H9 (cell line): ENCODE data around the gene BFSP2. TPM values are rescaled to one million over a fixed set of nuclear protein-coding genes. Genes with fewer than 3 reads are reported as not detected.

Experiments
- DNase-seq: peaks from one replicate; pipeline ENCODE4 v3.0.0-alpha.2; 2017
- H2AFZ ChIP-seq: one replicate; pipeline ENCODE4 v1.6.1; 2013; ENCODE audit warnings: mild to moderate bottlenecking, low read length, control low read depth, moderate library complexity
- H2AK5ac ChIP-seq: 2 replicates; pipeline ENCODE4 v1.6.1; 2013; ENCODE audit warnings: low read length, control low read depth, mixed read lengths; ENCODE audit not compliant: insufficient read length
- H2BK120ac ChIP-seq: one replicate; pipeline ENCODE4 v1.6.1; 2013; ENCODE audit warnings: low read depth, mild to moderate bottlenecking, low read length, control low read depth, inconsistent platforms; ENCODE audit not compliant: poor library complexity, severe bottlenecking
- H2BK12ac ChIP-seq: 2 replicates; pipeline ENCODE4 v1.6.1; 2013; ENCODE audit warnings: low read length, control low read depth, mixed read lengths, low read depth; ENCODE audit not compliant: insufficient read length
- H2BK15ac ChIP-seq: 2 replicates; pipeline ENCODE4 v1.6.1; 2013; ENCODE audit warnings: low read depth, low read length, control low read depth
- H2BK20ac ChIP-seq: one replicate; pipeline ENCODE4 v1.6.1; 2013; ENCODE audit warnings: low read depth, mild to moderate bottlenecking, low read length, control low read depth, inconsistent platforms; ENCODE audit not compliant: poor library complexity, severe bottlenecking
- H2BK5ac ChIP-seq: 2 replicates; pipeline ENCODE4 v1.6.1; 2013; ENCODE audit warnings: low read length, control low read depth, mixed read lengths; ENCODE audit not compliant: insufficient read length
- H3K14ac ChIP-seq: 2 replicates; pipeline ENCODE4 v1.6.1; 2013; ENCODE audit warnings: low read length, control low read depth; ENCODE audit not compliant: insufficient read depth
- H3K18ac ChIP-seq: 2 replicates; pipeline ENCODE4 v1.6.1; 2013; ENCODE audit warnings: low read depth, mild to moderate bottlenecking, mixed read lengths, low read length, control low read depth; ENCODE audit not compliant: insufficient read length
- H3K23ac ChIP-seq: 2 replicates; pipeline ENCODE4 v1.6.1; 2013; ENCODE audit warnings: low read length, control low read depth, mixed read lengths, low read depth; ENCODE audit not compliant: insufficient read length
- H3K23me2 ChIP-seq: 2 replicates; pipeline ENCODE4 v1.6.1; 2013; ENCODE audit warnings: low read depth, mild to moderate bottlenecking, mixed read lengths, low read length, control low read depth; ENCODE audit not compliant: insufficient read length, poor library complexity, severe bottlenecking
- H3K27ac ChIP-seq: 2 replicates; pipeline ENCODE4 v1.5.1; 2013; ENCODE audit warnings: low read length, control low read depth, mixed read lengths, low read depth; ENCODE audit not compliant: insufficient read length
- H3K27me3 ChIP-seq: 2 replicates; pipeline ENCODE4 v1.6.1; 2013; ENCODE audit warnings: low read length, control low read depth, inconsistent platforms; ENCODE audit not compliant: insufficient read depth
- H3K4ac ChIP-seq: 2 replicates; pipeline ENCODE4 v1.6.1; 2013; ENCODE audit warnings: low read depth, mild to moderate bottlenecking, control low read depth, inconsistent platforms, low read length, moderate library complexity
- H3K4me1 ChIP-seq: 2 replicates; pipeline ENCODE4 v1.6.1; 2013; ENCODE audit warnings: low read length, control low read depth, inconsistent platforms; ENCODE audit not compliant: insufficient read depth
- H3K4me2 ChIP-seq: 2 replicates; pipeline ENCODE4 v1.6.1; 2013; ENCODE audit warnings: low read length, control low read depth, mixed read lengths; ENCODE audit not compliant: insufficient read length, insufficient read depth
- H3K56ac ChIP-seq: 2 replicates; pipeline ENCODE4 v1.6.1; 2013; ENCODE audit warnings: low read depth, mild to moderate bottlenecking, mixed read lengths, low read length, control low read depth; ENCODE audit not compliant: insufficient read length
- H3K79me1 ChIP-seq: 2 replicates; pipeline ENCODE4 v1.6.1; 2013; ENCODE audit warnings: low read depth, mild to moderate bottlenecking, moderate library complexity, low read length, control low read depth, inconsistent platforms; ENCODE audit not compliant: insufficient read depth, poor library complexity, severe bottlenecking
- H3K79me2 ChIP-seq: 2 replicates; pipeline ENCODE4 v1.6.1; 2013; ENCODE audit warnings: low read length, control low read depth, inconsistent platforms; ENCODE audit not compliant: insufficient read depth
- H3K9ac ChIP-seq: 2 replicates; pipeline ENCODE4 v1.6.1; 2013; ENCODE audit warnings: low read length, control low read depth, mixed read lengths; ENCODE audit not compliant: insufficient read length; ENCODE audit errors: extremely low read depth
- H3K9me3 ChIP-seq: one replicate; pipeline ENCODE4 v1.6.1; 2013; ENCODE audit warnings: low read depth, low read length, inconsistent platforms; ENCODE audit not compliant: control insufficient read depth
- H3T11ph ChIP-seq: one replicate; pipeline ENCODE4 v1.6.1; 2013; ENCODE audit warnings: mild to moderate bottlenecking, low read length, control low read depth, inconsistent platforms
- H4K20me1 ChIP-seq: one replicate; pipeline ENCODE4 v1.6.1; 2013; ENCODE audit not compliant: control insufficient read depth, insufficient read length, insufficient read depth
- H4K5ac ChIP-seq: 2 replicates; pipeline ENCODE4 v1.6.1; 2013; ENCODE audit warnings: low read depth, mild to moderate bottlenecking, mixed read lengths, low read length, control low read depth; ENCODE audit not compliant: insufficient read length
- H4K8ac ChIP-seq: replicated peaks from 2 replicates; pipeline ENCODE4 v1.6.1; 2013; ENCODE audit warnings: low read length, control low read depth, mixed read lengths, low read depth; ENCODE audit not compliant: insufficient read length
- H4K91ac ChIP-seq: 2 replicates; pipeline ENCODE4 v1.6.1; 2013; ENCODE audit warnings: low read depth, mild to moderate bottlenecking, moderate library complexity, mixed read lengths, low read length, control low read depth; ENCODE audit not compliant: insufficient read length
- H3K27ac Mint-ChIP-seq, 3 experiments: 2 replicates in 2 of 3; 3 replicates in 1 of 3; pipeline ENCODE4 v1.8.0; 2020 to 2021; ENCODE audit warnings: mixed read lengths in 3 of 3, mild to moderate bottlenecking in 1 of 3, moderate library complexity in 1 of 3
- H3K27me3 Mint-ChIP-seq: 2 replicates; pipeline ENCODE4 v1.8.0; 2021; ENCODE audit warnings: low read depth, mild to moderate bottlenecking, moderate library complexity, mixed read lengths
- H3K36me3 Mint-ChIP-seq, 3 experiments: 2 replicates in 2 of 3; 3 replicates in 1 of 3; pipeline ENCODE4 v1.8.0; 2020 to 2021; ENCODE audit warnings: low read depth in 3 of 3, mixed read lengths in 3 of 3; ENCODE audit not compliant: insufficient read depth in 1 of 3
- H3K4me1 Mint-ChIP-seq, 2 experiments: 2 replicates each; pipeline ENCODE4 v1.8.0; 2020; ENCODE audit warnings: mixed read lengths in 2 of 2
- H3K4me3 Mint-ChIP-seq, 2 experiments: 2 replicates in 1 of 2; 3 replicates in 1 of 2; pipeline ENCODE4 v1.8.0; 2020 to 2021; ENCODE audit warnings: mild to moderate bottlenecking in 2 of 2, mixed read lengths in 2 of 2, moderate library complexity in 1 of 2
- H3K9me3 Mint-ChIP-seq, 2 experiments: 2 replicates in 1 of 2; 3 replicates in 1 of 2; pipeline ENCODE4 v1.8.0; 2020; ENCODE audit warnings: mild to moderate bottlenecking in 2 of 2, mixed read lengths in 2 of 2, moderate library complexity in 1 of 2
- CTCF ChIP-seq: fragments of 200-600 bp; sonication (generic); conservative IDR thresholded peaks from 3 replicates; pipeline ENCODE4 v1.8.0; 2021; ENCODE audit warnings: antibody characterized with exemption, mild to moderate bottlenecking
- WGBS: extraction: QIAGEN DNeasy Blood & Tissue Kit; methylation state at CpG from one replicate; pipeline ENCODE4 v1.1.7; 2013; ENCODE audit warnings: missing lambda C conversion rate, low lambda C conversion rate, mixed read lengths; ENCODE audit not compliant: insufficient read length; ENCODE audit errors: extremely low coverage; 5-methylcytosine and 5-hydroxymethylcytosine counted together
- total RNA-seq: library from RNA; stranded (reverse); gene quantifications from 2 replicates; pipeline ENCODE4 v1.2.1, GENCODE V29; 2021

BFSP2 gene
- total RNA-seq, 1 experiment from 2014 or later, result not detected

GRCh38 chr3:133457465-133458067 is 57.7 kb downstream of the BFSP2 start:
- Histone ChIP-seq H3K4me1 (peaks cover 2% of the 10 kb centered on the region; the same call in 1 of the 2 replicates), H4K20me1 (no peaks in the 10 kb centered on the region), H3K79me2 (no peaks in the 10 kb centered on the region), H2BK15ac (no peak overlapping the region), H4K8ac (no peak overlapping the region), H3T11ph (no peak overlapping the region), H3K9ac (no peak overlapping the region), H3K27ac (no peak overlapping the region), H3K27me3 (no peaks in the 10 kb centered on the region), H4K5ac (no peak overlapping the region), H2BK20ac (no peak overlapping the region), H2BK5ac (no peak overlapping the region), H2BK120ac (no peak overlapping the region), H3K56ac (no peak overlapping the region), H3K79me1 (no peaks in the 10 kb centered on the region), H3K23me2 (no peaks in the 10 kb centered on the region), H3K14ac (no peak overlapping the region), H3K23ac (no peak overlapping the region), H2AFZ (no peak overlapping the region), H4K91ac (no peak overlapping the region), H2AK5ac (no peak overlapping the region), H3K4me2 (no peak overlapping the region), H3K18ac (no peak overlapping the region), H3K9me3 (no peaks in the 10 kb centered on the region), H3K4ac (no peak overlapping the region), H2BK12ac (no peak overlapping the region)
- Mint-ChIP-seq H3K9me3 (no peaks in the 10 kb centered on the region), H3K27me3 (no peaks in the 10 kb centered on the region), H3K4me1 (peaks cover 20 to 26% of the 10 kb centered on the region in 2 experiments), H3K36me3 (no peaks in the 10 kb centered on the region), H3K4me3 (no peak overlapping the region), H3K27ac (no peak overlapping the region)
- DNase-seq, result no peak
- TF ChIP-seq CTCF, result peak; percentile 56
- no CpG with 5 or more reads among the region's 1 CpG for WGBS
